Measurements from ENCODE around the gene DSN1. TPM values are rescaled to one million over a fixed set of nuclear protein-coding genes. Genes with fewer than 3 reads are reported as not detected.

DSN1 gene
- total and polyA plus RNA-seq, 2 of the 8 experiments (the other 6 are each of a cell fraction or from before 2014, with no cell fraction given), result 12.0 to 26.2 TPM

DNA sequence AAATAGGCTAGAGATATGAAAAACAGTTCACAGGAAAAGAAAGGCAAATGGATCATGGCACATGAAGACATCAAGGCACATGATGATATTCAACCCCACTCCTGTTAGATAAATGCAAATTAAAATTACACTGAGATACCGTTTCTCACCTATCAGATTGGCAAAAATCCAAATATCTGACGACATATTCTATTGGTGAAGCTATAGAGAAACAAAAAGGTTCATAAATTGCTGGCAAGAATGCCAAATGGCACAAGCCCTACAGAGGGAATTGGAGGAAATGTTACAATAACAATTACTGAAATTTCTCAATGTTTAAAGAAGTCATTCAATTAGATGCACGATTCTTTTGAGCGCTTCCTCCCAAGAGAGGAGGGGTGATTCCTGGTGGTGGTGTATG is 45.3 kb upstream of the DSN1 start (continued):
- TF ChIP-seq, protein P1, sequence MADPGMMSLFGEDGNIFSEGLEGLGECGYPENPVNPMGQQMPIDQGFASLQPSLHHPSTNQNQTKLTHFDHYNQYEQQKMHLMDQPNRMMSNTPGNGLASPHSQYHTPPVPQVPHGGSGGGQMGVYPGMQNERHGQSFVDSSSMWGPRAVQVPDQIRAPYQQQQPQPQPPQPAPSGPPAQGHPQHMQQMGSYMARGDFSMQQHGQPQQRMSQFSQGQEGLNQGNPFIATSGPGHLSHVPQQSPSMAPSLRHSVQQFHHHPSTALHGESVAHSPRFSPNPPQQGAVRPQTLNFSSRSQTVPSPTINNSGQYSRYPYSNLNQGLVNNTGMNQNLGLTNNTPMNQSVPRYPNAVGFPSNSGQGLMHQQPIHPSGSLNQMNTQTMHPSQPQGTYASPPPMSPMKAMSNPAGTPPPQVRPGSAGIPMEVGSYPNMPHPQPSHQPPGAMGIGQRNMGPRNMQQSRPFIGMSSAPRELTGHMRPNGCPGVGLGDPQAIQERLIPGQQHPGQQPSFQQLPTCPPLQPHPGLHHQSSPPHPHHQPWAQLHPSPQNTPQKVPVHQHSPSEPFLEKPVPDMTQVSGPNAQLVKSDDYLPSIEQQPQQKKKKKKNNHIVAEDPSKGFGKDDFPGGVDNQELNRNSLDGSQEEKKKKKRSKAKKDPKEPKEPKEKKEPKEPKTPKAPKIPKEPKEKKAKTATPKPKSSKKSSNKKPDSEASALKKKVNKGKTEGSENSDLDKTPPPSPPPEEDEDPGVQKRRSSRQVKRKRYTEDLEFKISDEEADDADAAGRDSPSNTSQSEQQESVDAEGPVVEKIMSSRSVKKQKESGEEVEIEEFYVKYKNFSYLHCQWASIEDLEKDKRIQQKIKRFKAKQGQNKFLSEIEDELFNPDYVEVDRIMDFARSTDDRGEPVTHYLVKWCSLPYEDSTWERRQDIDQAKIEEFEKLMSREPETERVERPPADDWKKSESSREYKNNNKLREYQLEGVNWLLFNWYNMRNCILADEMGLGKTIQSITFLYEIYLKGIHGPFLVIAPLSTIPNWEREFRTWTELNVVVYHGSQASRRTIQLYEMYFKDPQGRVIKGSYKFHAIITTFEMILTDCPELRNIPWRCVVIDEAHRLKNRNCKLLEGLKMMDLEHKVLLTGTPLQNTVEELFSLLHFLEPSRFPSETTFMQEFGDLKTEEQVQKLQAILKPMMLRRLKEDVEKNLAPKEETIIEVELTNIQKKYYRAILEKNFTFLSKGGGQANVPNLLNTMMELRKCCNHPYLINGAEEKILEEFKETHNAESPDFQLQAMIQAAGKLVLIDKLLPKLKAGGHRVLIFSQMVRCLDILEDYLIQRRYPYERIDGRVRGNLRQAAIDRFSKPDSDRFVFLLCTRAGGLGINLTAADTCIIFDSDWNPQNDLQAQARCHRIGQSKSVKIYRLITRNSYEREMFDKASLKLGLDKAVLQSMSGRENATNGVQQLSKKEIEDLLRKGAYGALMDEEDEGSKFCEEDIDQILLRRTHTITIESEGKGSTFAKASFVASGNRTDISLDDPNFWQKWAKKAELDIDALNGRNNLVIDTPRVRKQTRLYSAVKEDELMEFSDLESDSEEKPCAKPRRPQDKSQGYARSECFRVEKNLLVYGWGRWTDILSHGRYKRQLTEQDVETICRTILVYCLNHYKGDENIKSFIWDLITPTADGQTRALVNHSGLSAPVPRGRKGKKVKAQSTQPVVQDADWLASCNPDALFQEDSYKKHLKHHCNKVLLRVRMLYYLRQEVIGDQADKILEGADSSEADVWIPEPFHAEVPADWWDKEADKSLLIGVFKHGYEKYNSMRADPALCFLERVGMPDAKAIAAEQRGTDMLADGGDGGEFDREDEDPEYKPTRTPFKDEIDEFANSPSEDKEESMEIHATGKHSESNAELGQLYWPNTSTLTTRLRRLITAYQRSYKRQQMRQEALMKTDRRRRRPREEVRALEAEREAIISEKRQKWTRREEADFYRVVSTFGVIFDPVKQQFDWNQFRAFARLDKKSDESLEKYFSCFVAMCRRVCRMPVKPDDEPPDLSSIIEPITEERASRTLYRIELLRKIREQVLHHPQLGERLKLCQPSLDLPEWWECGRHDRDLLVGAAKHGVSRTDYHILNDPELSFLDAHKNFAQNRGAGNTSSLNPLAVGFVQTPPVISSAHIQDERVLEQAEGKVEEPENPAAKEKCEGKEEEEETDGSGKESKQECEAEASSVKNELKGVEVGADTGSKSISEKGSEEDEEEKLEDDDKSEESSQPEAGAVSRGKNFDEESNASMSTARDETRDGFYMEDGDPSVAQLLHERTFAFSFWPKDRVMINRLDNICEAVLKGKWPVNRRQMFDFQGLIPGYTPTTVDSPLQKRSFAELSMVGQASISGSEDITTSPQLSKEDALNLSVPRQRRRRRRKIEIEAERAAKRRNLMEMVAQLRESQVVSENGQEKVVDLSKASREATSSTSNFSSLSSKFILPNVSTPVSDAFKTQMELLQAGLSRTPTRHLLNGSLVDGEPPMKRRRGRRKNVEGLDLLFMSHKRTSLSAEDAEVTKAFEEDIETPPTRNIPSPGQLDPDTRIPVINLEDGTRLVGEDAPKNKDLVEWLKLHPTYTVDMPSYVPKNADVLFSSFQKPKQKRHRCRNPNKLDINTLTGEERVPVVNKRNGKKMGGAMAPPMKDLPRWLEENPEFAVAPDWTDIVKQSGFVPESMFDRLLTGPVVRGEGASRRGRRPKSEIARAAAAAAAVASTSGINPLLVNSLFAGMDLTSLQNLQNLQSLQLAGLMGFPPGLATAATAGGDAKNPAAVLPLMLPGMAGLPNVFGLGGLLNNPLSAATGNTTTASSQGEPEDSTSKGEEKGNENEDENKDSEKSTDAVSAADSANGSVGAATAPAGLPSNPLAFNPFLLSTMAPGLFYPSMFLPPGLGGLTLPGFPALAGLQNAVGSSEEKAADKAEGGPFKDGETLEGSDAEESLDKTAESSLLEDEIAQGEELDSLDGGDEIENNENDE (IDR thresholded peaks at IDR 0.05; ENCODE audit: insufficient replicate concordance, low read length), result no peak
- no peak for TF ChIP-seq TAF1 (IDR thresholded peaks at IDR 0.05; ENCODE audit: low read depth, low read length)
- no peak for TF ChIP-seq RXRA (IDR thresholded peaks at IDR 0.05; ENCODE audit: insufficient read depth, low read depth, low read length)

Measured in H1 (cell line).